Keratinocyte (primary cell): ENCODE measurements around the gene PTDSS2.

Experiments used
- EZH2 ChIP-seq: IDR thresholded peaks from one replicate; pipeline ENCODE4 v1.6.1; 2012; ENCODE audit warnings: inconsistent platforms, mild to moderate bottlenecking, low read length, moderate library complexity
- TF ChIP-seq, protein P1 (sequence below), 3 experiments: IDR thresholded peaks in 1 of 3; conservative IDR thresholded peaks in 1 of 3; optimal IDR thresholded peaks in 1 of 3; 2 replicates in 2 of 3; 3 replicates in 1 of 3; pipeline versions ENCODE3 to v1.5.1; 2011; ENCODE audit warnings: low read length in 3 of 3, mild to moderate bottlenecking in 3 of 3, moderate library complexity in 2 of 3, control low read depth in 1 of 3, inconsistent platforms in 1 of 3; ENCODE audit not compliant: insufficient read depth in 2 of 3; ENCODE audit errors: extremely low read depth in 1 of 3

- TF ChIP-seq, protein P1, sequence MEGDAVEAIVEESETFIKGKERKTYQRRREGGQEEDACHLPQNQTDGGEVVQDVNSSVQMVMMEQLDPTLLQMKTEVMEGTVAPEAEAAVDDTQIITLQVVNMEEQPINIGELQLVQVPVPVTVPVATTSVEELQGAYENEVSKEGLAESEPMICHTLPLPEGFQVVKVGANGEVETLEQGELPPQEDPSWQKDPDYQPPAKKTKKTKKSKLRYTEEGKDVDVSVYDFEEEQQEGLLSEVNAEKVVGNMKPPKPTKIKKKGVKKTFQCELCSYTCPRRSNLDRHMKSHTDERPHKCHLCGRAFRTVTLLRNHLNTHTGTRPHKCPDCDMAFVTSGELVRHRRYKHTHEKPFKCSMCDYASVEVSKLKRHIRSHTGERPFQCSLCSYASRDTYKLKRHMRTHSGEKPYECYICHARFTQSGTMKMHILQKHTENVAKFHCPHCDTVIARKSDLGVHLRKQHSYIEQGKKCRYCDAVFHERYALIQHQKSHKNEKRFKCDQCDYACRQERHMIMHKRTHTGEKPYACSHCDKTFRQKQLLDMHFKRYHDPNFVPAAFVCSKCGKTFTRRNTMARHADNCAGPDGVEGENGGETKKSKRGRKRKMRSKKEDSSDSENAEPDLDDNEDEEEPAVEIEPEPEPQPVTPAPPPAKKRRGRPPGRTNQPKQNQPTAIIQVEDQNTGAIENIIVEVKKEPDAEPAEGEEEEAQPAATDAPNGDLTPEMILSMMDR (optimal IDR thresholded peaks at IDR 0.05 in 1 of 3, IDR thresholded peaks at IDR 0.05 in 1 of 3, conservative IDR thresholded peaks at IDR 0.05 in 1 of 3; ENCODE audit: extremely low read depth in 1 of 3, insufficient read depth in 2 of 3, low read length in 3 of 3) = no peak
- TF ChIP-seq EZH2 = no peak
These were observed 5.6 kb downstream of the PTDSS2 start for GRCh38 chr11:455566-456147.
